Skin epidermis (tissue), 12 donors: Measurements from ENCODE around the gene TYR.
"Not testable (repeated sequence)": the region's sequence is repeated elsewhere in the genome, so short reads cannot be mapped to it uniquely, and the experiment has no call there.

Source experiments
- H3K27ac ChIP-seq, 21 experiments: fragments of 200-600 bp; sonication (generic) in 11 of 21; one replicate each; pipeline ENCODE4 v1.5.0; 2020; ENCODE audit warnings: mild to moderate bottlenecking in 3 of 21, inconsistent platforms in 2 of 21, moderate library complexity in 2 of 21
- H3K4me3 ChIP-seq, 7 experiments: fragments of 200-600 bp; sonication (generic) in 2 of 7; one replicate each; pipeline ENCODE4 v1.5.0; 2020; ENCODE audit warnings: inconsistent platforms in 2 of 7, mild to moderate bottlenecking in 2 of 7, moderate library complexity in 1 of 7

TYR gene

GRCh38 chr11:89338073-89338472, 160.4 kb downstream of the TYR start:
- not testable (repeated sequence) for H3K27ac ChIP-seq, H3K4me3 ChIP-seq

GRCh38 chr11:89340450-89340849, 162.8 kb downstream of the TYR start:
- peak overlapping the region in 1 of 21 experiments; percentile 60 for H3K27ac ChIP-seq
- not testable (repeated sequence) for H3K4me3 ChIP-seq

- not testable (repeated sequence) for H3K4me3 ChIP-seq
- peak overlapping the region in 2 of 21 experiments; percentile 31 to 60 for H3K27ac ChIP-seq
Measured at GRCh38 chr11:89342880-89343572, 165.4 kb downstream of the TYR start.
